G401 (cell line): ENCODE data around the gene TMEM255B. TPM values are rescaled to one million over a fixed set of nuclear protein-coding genes. Genes with fewer than 3 reads are reported as not detected.
"Not testable (repeated sequence)": the region's sequence is repeated elsewhere in the genome, so short reads cannot be mapped to it uniquely, and the experiment has no call there.

Source experiments
- DNase-seq: peaks from one replicate; pipeline ENCODE4 v3.0.0-alpha.2; 2015; ENCODE audit warnings: low spot score
- in situ Hi-C: cut with HindIII; loops from 2 replicates; pipeline ENCODE4 v1.10.0; 2016; ENCODE audit warnings: low sequenced_read_pairs, mixed read lengths
- total RNA-seq: library from RNA; depleted of rRNA; stranded (reverse); fragments of >200 nt; shearing (Covaris generic); gene quantifications from 2 replicates; pipeline ENCODE4 v1.2.3, GENCODE V29; 2014

TMEM255B gene
- total RNA-seq, 1 experiment from 2014 or later = not detected

GRCh38 chr13:113746143-113746525 is 12.9 kb upstream of the TMEM255B start:
- in situ Hi-C loops = no loop called here
- peak; percentile 12 for DNase-seq

- in situ Hi-C loops = no loop called here
- no peak for DNase-seq
These were observed 12.4 kb upstream of the TMEM255B start for GRCh38 chr13:113746671-113747070.

- in situ Hi-C loops = no loop called here
- DNase-seq = peak; percentile 14
These were observed 11.7 kb upstream of the TMEM255B start for GRCh38 chr13:113747291-113747833.

- no peak for DNase-seq
- in situ Hi-C loops = no loop called here
These were observed 10.7 kb upstream of the TMEM255B start for GRCh38 chr13:113748101-113748861.

- in situ Hi-C loops = no loop called here
- DNase-seq = no peak
These were observed 10.1 kb upstream of the TMEM255B start for GRCh38 chr13:113748862-113749451.

- in situ Hi-C loops = no loop called here
- DNase-seq = no peak
These were observed 9.5 kb upstream of the TMEM255B start for GRCh38 chr13:113749507-113749906.

GRCh38 chr13:113749967-113750366 is 9.1 kb upstream of the TMEM255B start:
- in situ Hi-C loops = no loop called here
- DNase-seq = no peak

GRCh38 chr13:113750554-113751399 is 8.2 kb upstream of the TMEM255B start:
- DNase-seq = no peak
- in situ Hi-C loops = no loop called here

GRCh38 chr13:113751491-113751890 is 7.5 kb upstream of the TMEM255B start:
- in situ Hi-C loops = no loop called here
- DNase-seq = no peak

GRCh38 chr13:113752211-113752986 is 6.6 kb upstream of the TMEM255B start:
- DNase-seq, in situ Hi-C loops: not testable (repeated sequence)

- no peak for DNase-seq
- in situ Hi-C loops = no loop called here
These were observed 5.9 kb upstream of the TMEM255B start for GRCh38 chr13:113753171-113753570.

- in situ Hi-C loops = no loop called here
These were observed 4.8 kb upstream of the TMEM255B start for GRCh38 chr13:113754242-113754641.

GRCh38 chr13:113754691-113755090 is 4.3 kb upstream of the TMEM255B start:
- DNase-seq = no peak
- in situ Hi-C loops = no loop called here

More at GRCh38 chr13:113754242-113754641, 4.8 kb upstream of the TMEM255B start:
- no peak for DNase-seq

- no peak for DNase-seq
- in situ Hi-C loops = no loop called here
These were observed 2.5 kb upstream of the TMEM255B start for GRCh38 chr13:113756441-113757097.

- in situ Hi-C loops = no loop called here
These were observed 605 bp downstream of the TMEM255B start for GRCh38 chr13:113759525-113760137.

GRCh38 chr13:113761136-113761535 is 2.1 kb downstream of the TMEM255B start:
- DNase-seq = no peak
- in situ Hi-C loops = no loop called here

More at GRCh38 chr13:113759525-113760137, 605 bp downstream of the TMEM255B start:
- DNase-seq = peak; percentile 31

- in situ Hi-C loops = no loop called here
- no peak for DNase-seq
These were observed 3.0 kb downstream of the TMEM255B start for GRCh38 chr13:113762075-113762474.

GRCh38 chr13:113762538-113762937 is 3.5 kb downstream of the TMEM255B start:
- in situ Hi-C loops = no loop called here
- no peak for DNase-seq
